Measurements from ENCODE around the gene DAGLB.

- TF ChIP-seq CTCF (IDR thresholded peaks at IDR 0.05; ENCODE audit: low read depth, low read length, poor library complexity, severe bottlenecking) (no peak), EZH2phosphoT487 (IDR thresholded peaks at IDR 0.05; ENCODE audit: borderline replicate concordance, low read length) (no peak)
Observed at GRCh38 chr7:6379886-6380285, 67.9 kb downstream of the DAGLB start.
